GM10266 (cell line): Measurements from ENCODE around the gene C19orf47.

Experiments
- DNase-seq: peaks from one replicate; pipeline ENCODE4 v3.0.0; 2012; ENCODE audit errors: extremely low spot score
- TF ChIP-seq, protein P1 (sequence below): IDR thresholded peaks from 2 replicates; pipeline ENCODE4 v1.5.1; 2012; ENCODE audit warnings: mild to moderate bottlenecking, low read depth; ENCODE audit not compliant: control insufficient read depth, insufficient read depth; ENCODE audit errors: missing control alignments

Gene C19orf47

GRCh38 chr19:40342644-40343311 is 5.4 kb downstream of the C19orf47 start:
- DNase-seq: no peak
- TF ChIP-seq, protein P1, sequence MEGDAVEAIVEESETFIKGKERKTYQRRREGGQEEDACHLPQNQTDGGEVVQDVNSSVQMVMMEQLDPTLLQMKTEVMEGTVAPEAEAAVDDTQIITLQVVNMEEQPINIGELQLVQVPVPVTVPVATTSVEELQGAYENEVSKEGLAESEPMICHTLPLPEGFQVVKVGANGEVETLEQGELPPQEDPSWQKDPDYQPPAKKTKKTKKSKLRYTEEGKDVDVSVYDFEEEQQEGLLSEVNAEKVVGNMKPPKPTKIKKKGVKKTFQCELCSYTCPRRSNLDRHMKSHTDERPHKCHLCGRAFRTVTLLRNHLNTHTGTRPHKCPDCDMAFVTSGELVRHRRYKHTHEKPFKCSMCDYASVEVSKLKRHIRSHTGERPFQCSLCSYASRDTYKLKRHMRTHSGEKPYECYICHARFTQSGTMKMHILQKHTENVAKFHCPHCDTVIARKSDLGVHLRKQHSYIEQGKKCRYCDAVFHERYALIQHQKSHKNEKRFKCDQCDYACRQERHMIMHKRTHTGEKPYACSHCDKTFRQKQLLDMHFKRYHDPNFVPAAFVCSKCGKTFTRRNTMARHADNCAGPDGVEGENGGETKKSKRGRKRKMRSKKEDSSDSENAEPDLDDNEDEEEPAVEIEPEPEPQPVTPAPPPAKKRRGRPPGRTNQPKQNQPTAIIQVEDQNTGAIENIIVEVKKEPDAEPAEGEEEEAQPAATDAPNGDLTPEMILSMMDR: no peak

- TF ChIP-seq, protein P1: no peak
- DNase-seq: no peak
Measured at GRCh38 chr19:40341601-40342482, 6.4 kb downstream of the C19orf47 start.

DNA sequence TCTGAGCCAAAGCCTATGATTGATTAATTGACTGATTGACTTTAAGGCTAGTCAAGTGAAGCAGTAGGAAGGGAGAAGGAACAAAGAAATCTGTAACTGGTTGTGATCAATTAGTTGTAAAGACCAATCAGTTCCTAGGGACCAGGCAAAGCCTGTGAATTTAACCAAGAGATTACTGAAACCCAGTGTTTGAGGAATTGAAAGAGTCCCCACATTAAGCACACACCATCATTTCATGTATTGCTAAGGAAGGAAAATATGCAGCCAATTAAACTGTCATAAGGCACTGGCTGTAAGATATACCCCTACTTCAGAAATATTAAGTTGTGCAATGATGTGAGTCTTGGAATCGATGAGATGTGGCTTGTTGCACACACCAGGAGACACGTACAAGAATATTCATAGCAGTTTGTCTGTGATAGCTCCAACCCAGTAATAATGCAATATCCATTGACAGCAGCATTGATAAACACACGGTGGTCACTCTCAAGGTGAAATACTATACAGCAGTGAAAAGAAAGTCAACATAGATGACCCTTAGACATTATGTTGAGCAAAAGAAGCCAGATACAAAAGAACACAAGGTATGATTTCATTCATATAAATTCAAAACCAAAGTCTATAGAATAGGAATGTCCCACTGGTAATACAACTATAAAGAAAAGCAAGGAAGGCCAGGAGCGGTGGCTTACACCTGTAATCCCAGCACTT is 9.0 kb downstream of the C19orf47 start:
- no peak for DNase-seq

DNA sequence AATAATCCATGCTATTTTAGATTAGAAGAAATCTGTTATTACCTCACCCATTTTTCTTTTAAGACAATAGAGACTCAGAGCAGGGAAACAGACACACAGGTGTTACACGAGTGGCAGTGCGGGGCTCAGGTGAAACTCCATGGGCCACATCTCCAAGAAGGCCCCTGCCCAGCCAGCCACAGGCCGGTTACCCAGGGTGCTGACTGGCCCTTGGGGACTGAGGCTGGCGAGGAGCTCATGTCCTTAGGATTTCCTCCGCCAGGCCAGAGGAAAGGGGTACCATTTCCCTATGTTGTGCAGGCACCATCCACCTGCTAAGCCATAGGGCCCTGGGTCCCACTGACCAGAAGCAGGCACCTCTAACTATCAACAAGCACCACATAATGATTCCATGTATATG is 10.6 kb downstream of the C19orf47 start:
- TF ChIP-seq, protein P1: no peak
- DNase-seq: no peak

More for the DNA sequence above, 9.0 kb downstream of the C19orf47 start:
- TF ChIP-seq, protein P1: no peak

DNA sequence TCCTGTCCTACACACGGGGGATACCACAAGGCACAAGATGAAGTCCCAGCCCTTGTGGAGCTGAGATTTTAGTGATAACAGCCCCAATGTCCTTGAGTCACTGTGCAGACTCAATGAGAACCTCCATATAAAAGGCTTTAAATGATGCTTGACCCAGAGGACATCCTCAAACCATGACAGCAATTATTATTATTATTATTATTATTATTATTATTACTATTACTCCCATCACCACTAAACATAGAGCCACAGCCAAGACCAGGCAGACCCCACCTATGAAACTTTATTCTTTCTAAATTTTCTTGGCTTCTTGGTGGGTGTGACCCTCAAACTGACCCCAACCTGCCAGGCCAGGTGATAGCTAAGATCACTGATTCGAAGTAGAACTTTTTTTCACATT is 11.1 kb downstream of the C19orf47 start:
- DNase-seq: no peak
- TF ChIP-seq, protein P1: no peak

DNA sequence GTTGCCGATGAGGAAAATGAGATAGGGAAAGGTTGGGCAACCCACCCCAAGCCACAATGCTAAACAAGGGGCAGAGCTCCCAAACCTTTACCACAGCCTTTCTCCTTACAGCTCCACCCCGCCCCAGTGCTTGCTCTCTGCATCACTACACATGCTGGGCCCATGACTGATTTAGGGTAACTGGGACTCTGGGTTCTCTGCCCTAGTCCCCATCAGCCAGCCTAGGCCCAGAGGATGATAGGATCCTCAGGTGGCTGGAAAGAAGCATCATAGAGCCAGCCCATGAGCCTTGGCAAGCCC is 11.6 kb downstream of the C19orf47 start:
- DNase-seq: no peak
- TF ChIP-seq, protein P1: no peak
